HCT116 (cell line): ENCODE data around the gene CELF4. TPM values are rescaled to one million over a fixed set of nuclear protein-coding genes. Genes with fewer than 3 reads are reported as not detected.

Experiments used
- ATAC-seq: fragments of 200-7000 bp; cut with Tn5 transposase; 2 replicates; pipeline ENCODE4 v1.9.1; 2020; ENCODE audit warnings: mild to moderate bottlenecking, moderate library complexity
- BruUV-seq: library from RNA; stranded (reverse); fragments of 400-500 nt; replicated peaks from 2 replicates; lab custom pipeline; 2021; lab: Mats Ljungman, UMichigan
- CTCF ChIA-PET: fragments of 300-600 bp; sonication (Branson Sonifier 250); formaldehyde crosslinking; loops from one replicate; lab custom pipeline; 2021; ENCODE audit warnings: antibody characterized with exemption; lab: Charles Lee
- POLR2A ChIA-PET: fragments of 300-600, 350-600 bp; sonication (Branson Sonifier 250); formaldehyde crosslinking; loops from one replicate; lab custom pipeline; 2021; ENCODE audit warnings: antibody characterized with exemption; lab: Charles Lee
- RAD21 ChIA-PET, 2 experiments: fragments of 300-600 bp; sonication (Branson Sonifier 250); formaldehyde crosslinking; loops; one replicate each; lab custom pipeline; 2023; ENCODE audit warnings: low total read pairs in 2 of 2; ENCODE audit not compliant: uncharacterized antibody in 2 of 2, unreplicated experiment in 2 of 2, low non-redundant PET in 1 of 2; lab: Charles Lee
- DNase-seq: peaks from one replicate; pipeline ENCODE4 v3.0.0-alpha.2; 2010; ENCODE audit warnings: low read depth, low spot score
- H2AFZ ChIP-seq: fragments of 200-600 bp; shearing (Covaris generic), sonication (generic); 2 replicates; pipeline ENCODE4 v1.6.1; 2017; ENCODE audit warnings: low read depth, mixed run types, mixed read lengths, antibody characterized with exemption, low read length; ENCODE audit not compliant: poor library complexity, severe bottlenecking
- H3K27ac ChIP-seq: 2 replicates; pipeline ENCODE4 v1.5.1; 2012; ENCODE audit warnings: low read depth, low read length
- H3K27me3 ChIP-seq: fragments of 200-600 bp; sonication (generic); 2 replicates; pipeline ENCODE4 v1.6.1; 2016; ENCODE audit warnings: mixed run types, low read length, mixed read lengths; ENCODE audit not compliant: insufficient read depth
- H3K36me3 ChIP-seq, 2 experiments: fragments of 200-500 bp in 1 of 2; fragments of 200-600 bp in 1 of 2; sonication (Bioruptor generic) in 1 of 2; sonication (generic) in 1 of 2; 2 replicates each; pipeline versions ENCODE4 v1.5.1 to v1.6.1; 2014 to 2016; ENCODE audit warnings: low read length in 2 of 2, inconsistent platforms in 1 of 2, mixed read lengths in 1 of 2, mixed run types in 1 of 2; ENCODE audit not compliant: insufficient read depth in 2 of 2, control insufficient read depth in 1 of 2
- H3K4me1 ChIP-seq, 2 experiments: fragments of 200-600 bp in 1 of 2; sonication (generic) in 1 of 2; 2 replicates each; pipeline versions ENCODE4 v1.5.1 to v1.6.1; 2012 to 2017; ENCODE audit warnings: low read length in 2 of 2, inconsistent platforms in 1 of 2, mild to moderate bottlenecking in 1 of 2, mixed read lengths in 1 of 2, mixed run types in 1 of 2, moderate library complexity in 1 of 2; ENCODE audit not compliant: insufficient read depth in 2 of 2, control insufficient read depth in 1 of 2
- H3K4me2 ChIP-seq: fragments of 200-600 bp; sonication (generic); 2 replicates; pipeline ENCODE4 v1.6.1; 2017; ENCODE audit warnings: mixed run types, low read length, mixed read lengths
- H3K4me3 ChIP-seq, 2 experiments: fragments of 200-600 bp in 1 of 2; sonication (generic) in 1 of 2; replicated peaks in 1 of 2; 2 replicates each; pipeline ENCODE4 v1.5.1; 2011 to 2016; ENCODE audit warnings: low read length in 2 of 2, control low read depth in 1 of 2, low read depth in 1 of 2, mild to moderate bottlenecking in 1 of 2, mixed read lengths in 1 of 2, mixed run types in 1 of 2
- H3K79me2 ChIP-seq: fragments of 200-600 bp; sonication (generic); 2 replicates; pipeline ENCODE4 v1.6.1; 2017; ENCODE audit warnings: mild to moderate bottlenecking, mixed run types, low read length, moderate library complexity, mixed read lengths; ENCODE audit not compliant: insufficient read depth
- H3K9ac ChIP-seq: fragments of 200-600 bp; sonication (generic); 2 replicates; pipeline ENCODE4 v1.6.1; 2016; ENCODE audit warnings: low read length, mixed read lengths
- H3K9me2 ChIP-seq: fragments of 200-600 bp; sonication (generic), shearing (Covaris generic); 2 replicates; pipeline ENCODE4 v1.6.1; 2017; ENCODE audit warnings: mixed run types, mild to moderate bottlenecking, moderate library complexity; ENCODE audit not compliant: insufficient read depth
- H3K9me3 ChIP-seq, 2 experiments: fragments of 200-500 bp in 1 of 2; fragments of 200-600 bp in 1 of 2; sonication (Bioruptor generic) in 1 of 2; sonication (generic) in 1 of 2; 2 replicates each; pipeline ENCODE4 v1.6.1; 2014 to 2017; ENCODE audit warnings: low read length in 2 of 2, mixed read lengths in 2 of 2, inconsistent platforms in 1 of 2, low read depth in 1 of 2, mild to moderate bottlenecking in 1 of 2, mixed run types in 1 of 2, moderate library complexity in 1 of 2; ENCODE audit not compliant: control insufficient read depth in 1 of 2, insufficient read depth in 1 of 2
- H4K20me1 ChIP-seq: fragments of 200-600 bp; sonication (generic), shearing (Covaris generic); 2 replicates; pipeline ENCODE4 v1.6.1; 2017; ENCODE audit warnings: mixed run types, mild to moderate bottlenecking, moderate library complexity; ENCODE audit not compliant: insufficient read depth
- ATF3 ChIP-seq: IDR thresholded peaks from 2 replicates; pipeline ENCODE4 v1.6.1; 2012
- CTCF ChIP-seq, 3 experiments: fragments of 200-600 bp in 1 of 3; sonication (generic) in 1 of 3; IDR thresholded peaks in 2 of 3; conservative IDR thresholded peaks in 1 of 3; 2 replicates each; pipeline ENCODE4 v1.5.1; 2012 to 2017; ENCODE audit warnings: low read depth in 2 of 3, low read length in 2 of 3, antibody characterized with exemption in 1 of 3, borderline replicate concordance in 1 of 3, control low read depth in 1 of 3, mild to moderate bottlenecking in 1 of 3, mixed read lengths in 1 of 3, mixed run types in 1 of 3, moderate library complexity in 1 of 3; ENCODE audit not compliant: insufficient read depth in 1 of 3
- EGR1 ChIP-seq: IDR thresholded peaks from 2 replicates; pipeline ENCODE4 v1.6.1; 2012; ENCODE audit warnings: low read depth
- ELF1 ChIP-seq: IDR thresholded peaks from 2 replicates; pipeline ENCODE4 v1.6.1; 2012; ENCODE audit warnings: low read depth, borderline replicate concordance
- EZH2phosphoT487 ChIP-seq: fragments of 200-600 bp; IDR thresholded peaks from 2 replicates; pipeline ENCODE4 v1.6.1; 2018; ENCODE audit warnings: antibody characterized with exemption, borderline replicate concordance
- FOSL1 ChIP-seq: IDR thresholded peaks from 2 replicates; pipeline ENCODE4 v1.6.1; 2012; ENCODE audit warnings: low read depth
- JUND ChIP-seq: IDR thresholded peaks from 2 replicates; pipeline ENCODE4 v1.6.1; 2012
- POLR2A ChIP-seq: IDR thresholded peaks from 2 replicates; pipeline ENCODE4 v1.7.0; 2011; ENCODE audit warnings: borderline replicate concordance; ENCODE audit not compliant: insufficient read depth, insufficient read length; ENCODE audit errors: extremely low read depth
- POLR2AphosphoS5 ChIP-seq: IDR thresholded peaks from 2 replicates; pipeline ENCODE4 v1.6.1; 2011; ENCODE audit warnings: mild to moderate bottlenecking, low read depth, low read length, moderate library complexity
- REST ChIP-seq: IDR thresholded peaks from 2 replicates; pipeline ENCODE4 v1.6.1; 2012; ENCODE audit warnings: low read depth
- YY1 ChIP-seq: IDR thresholded peaks from 2 replicates; pipeline ENCODE4 v1.6.1; 2011; ENCODE audit warnings: low read length, low read depth, moderate library complexity, mild to moderate bottlenecking; ENCODE audit not compliant: insufficient replicate concordance; ENCODE audit errors: extremely low read depth
- intact Hi-C: fragments of 100-400 bp; cut with micrococcal nuclease; formaldehyde crosslinking; loops from 2 replicates; pipeline ENCODE4 v1.10.0; 2022
- total RNA-seq: library from RNA; stranded (reverse); gene quantifications from one replicate; pipeline ENCODE4 v1.2.1, GENCODE V29; 2021; ENCODE audit not compliant: unreplicated experiment

Gene CELF4
- total RNA-seq, 1 experiment from 2014 or later, result not detected

- Histone ChIP-seq H3K4me1 (no peaks in the 10 kb centered on the region), H3K27ac (no peak overlapping the region), H3K27me3 (peaks cover 21% of the 10 kb centered on the region; the same call in 1 of the 2 replicates), H3K4me2 (no peak overlapping the region), H3K36me3 (no peaks in the 10 kb centered on the region), H3K4me3 (no peak overlapping the region), H3K9ac (no peak overlapping the region), H4K20me1 (no peaks in the 10 kb centered on the region), H3K79me2 (no peaks in the 10 kb centered on the region), H3K9me3 (no peaks in the 10 kb centered on the region), H3K9me2 (no peaks in the 10 kb centered on the region), H2AFZ (no peak overlapping the region)
- ChIA-PET CTCF (no interaction called here), RAD21 (no interaction called here), POLR2A (no interaction called here)
- intact Hi-C loops, result no loop called here
- ATAC-seq (no peak), DNase-seq (no peak)
- no TSS peak for BruUV-seq
- TF ChIP-seq CTCF (IDR thresholded peaks at IDR 0.05 in 2 of 3, conservative IDR thresholded peaks at IDR 0.05 in 1 of 3; ENCODE audit: borderline replicate concordance in 1 of 3, insufficient read depth in 1 of 3, low read depth in 2 of 3, low read length in 2 of 3), result no peak
- no peak for TF ChIP-seq EZH2phosphoT487
- TF ChIP-seq JUND, result no peak
- TF ChIP-seq YY1, result no peak
- no peak for TF ChIP-seq EGR1
- TF ChIP-seq POLR2AphosphoS5, result no peak
- no peak for TF ChIP-seq POLR2A
- TF ChIP-seq ATF3, result no peak
- no peak for TF ChIP-seq REST
- no peak for TF ChIP-seq FOSL1
- TF ChIP-seq ELF1, result no peak
Observed at GRCh38 chr18:37451239-37451825, 114.3 kb downstream of the CELF4 start.
